HG02943 (cell line): ENCODE measurements around the gene RHOT2.

Source experiments
- ATAC-seq: cut with Tn5 transposase; IDR thresholded peaks from one replicate; pipeline ENCODE4 v1.9.1; 2021; ENCODE audit warnings: mild to moderate bottlenecking, low read depth, moderate library complexity; ENCODE audit not compliant: unreplicated experiment

The RHOT2 gene

GRCh38 chr16:647173-647902 is 20.6 kb upstream of the RHOT2 start:
- no peak for ATAC-seq

GRCh38 chr16:648071-648780 is 19.7 kb upstream of the RHOT2 start:
- no peak for ATAC-seq

GRCh38 chr16:648781-649589 is 18.9 kb upstream of the RHOT2 start, which contains the start of gene WDR90:
WDR90 (plus strand) TSS chr16:649365; CDS start chr16:649417, 52 bp downstream.
- peak; percentile 70 for ATAC-seq

- ATAC-seq, result peak; percentile 8
Observed at GRCh38 chr16:649631-650030, 18.3 kb upstream of the RHOT2 start.

GRCh38 chr16:651844-652243 is 16.1 kb upstream of the RHOT2 start:
- ATAC-seq, result no peak

- no peak for ATAC-seq
Observed at GRCh38 chr16:652454-653305, 15.3 kb upstream of the RHOT2 start.

- no peak for ATAC-seq
Observed at GRCh38 chr16:654034-654433, 13.9 kb upstream of the RHOT2 start.

- ATAC-seq, result no peak
Observed at GRCh38 chr16:657487-657886, 10.4 kb upstream of the RHOT2 start.

- no peak for ATAC-seq
Observed at GRCh38 chr16:658679-659571, 9.0 kb upstream of the RHOT2 start.

- no peak for ATAC-seq
Observed at GRCh38 chr16:659618-660017, 8.3 kb upstream of the RHOT2 start.

- no peak for ATAC-seq
Observed at GRCh38 chr16:660132-660458, 7.8 kb upstream of the RHOT2 start.

- ATAC-seq, result no peak
Observed at GRCh38 chr16:660459-661183, 7.3 kb upstream of the RHOT2 start.

- ATAC-seq, result no peak
Observed at GRCh38 chr16:661184-661821, 6.6 kb upstream of the RHOT2 start.

GRCh38 chr16:662095-662494 is 5.8 kb upstream of the RHOT2 start:
- ATAC-seq, result no peak

GRCh38 chr16:662597-662996 is 5.3 kb upstream of the RHOT2 start:
- ATAC-seq, result no peak

GRCh38 chr16:666572-666971 is 1.4 kb upstream of the RHOT2 start:
- no peak for ATAC-seq

- ATAC-seq, result no peak
Observed at GRCh38 chr16:667113-667779, 686 bp upstream of the RHOT2 start.
